ENCODE measurements around the gene TJP3.
"Not testable (repeated sequence)": the region's sequence is repeated elsewhere in the genome, so short reads cannot be mapped to it uniquely, and the experiment has no call there.

- TF ChIP-seq, protein P1, sequence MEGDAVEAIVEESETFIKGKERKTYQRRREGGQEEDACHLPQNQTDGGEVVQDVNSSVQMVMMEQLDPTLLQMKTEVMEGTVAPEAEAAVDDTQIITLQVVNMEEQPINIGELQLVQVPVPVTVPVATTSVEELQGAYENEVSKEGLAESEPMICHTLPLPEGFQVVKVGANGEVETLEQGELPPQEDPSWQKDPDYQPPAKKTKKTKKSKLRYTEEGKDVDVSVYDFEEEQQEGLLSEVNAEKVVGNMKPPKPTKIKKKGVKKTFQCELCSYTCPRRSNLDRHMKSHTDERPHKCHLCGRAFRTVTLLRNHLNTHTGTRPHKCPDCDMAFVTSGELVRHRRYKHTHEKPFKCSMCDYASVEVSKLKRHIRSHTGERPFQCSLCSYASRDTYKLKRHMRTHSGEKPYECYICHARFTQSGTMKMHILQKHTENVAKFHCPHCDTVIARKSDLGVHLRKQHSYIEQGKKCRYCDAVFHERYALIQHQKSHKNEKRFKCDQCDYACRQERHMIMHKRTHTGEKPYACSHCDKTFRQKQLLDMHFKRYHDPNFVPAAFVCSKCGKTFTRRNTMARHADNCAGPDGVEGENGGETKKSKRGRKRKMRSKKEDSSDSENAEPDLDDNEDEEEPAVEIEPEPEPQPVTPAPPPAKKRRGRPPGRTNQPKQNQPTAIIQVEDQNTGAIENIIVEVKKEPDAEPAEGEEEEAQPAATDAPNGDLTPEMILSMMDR (IDR thresholded peaks at IDR 0.05) = not testable (repeated sequence)
- TF ChIP-seq POLR2A (IDR thresholded peaks at IDR 0.05) = not testable (repeated sequence)
Measured at GRCh38 chr19:3758297-3758696, 50.1 kb downstream of the TJP3 start.
